ENCODE measurements around the gene ATP1A4. TPM values are rescaled to one million over a fixed set of nuclear protein-coding genes. Genes with fewer than 3 reads are reported as not detected.

Gene ATP1A4
- under 1 TPM in 1 of 4 donors, not detected in 3; 0.57 TPM for total RNA-seq

- Histone ChIP-seq H3K36me3 (no peaks in the 10 kb centered on the region), H3K27me3 (no peaks in the 10 kb centered on the region), H3K9me3 (no peaks in the 10 kb centered on the region), H3K4me3 (no peak within 1 kb of the TSS), H3K27ac (no peak within 1 kb of the TSS), H3K4me1 (no peaks in the 10 kb centered on the region)
- DNase-seq = peak in 1 of 3 donors; percentile 36
- no peak for TF ChIP-seq CTCF (IDR thresholded peaks at IDR 0.05)
- no peak for TF ChIP-seq POLR2A (IDR thresholded peaks at IDR 0.05)
These were observed at the start of gene ATP1A4 for GRCh38 chr1:160151303-160151702. Gene ATP1A4, plus strand, starts transcription at chr1:160151603. Its CDS starts 438 bp downstream, at chr1:160152041.

- TF ChIP-seq POLR2A (IDR thresholded peaks at IDR 0.05) (no peak), CTCF (IDR thresholded peaks at IDR 0.05) (no peak)
- H3K4me3 ChIP-seq = no peak overlapping the region
- peaks cover 4 to 29% (median 13%) of the 10 kb centered on the region in 4 donors for H3K4me1 ChIP-seq
- no peaks in the 10 kb centered on the region for H3K27me3 ChIP-seq
- no peaks in the 10 kb centered on the region for H3K36me3 ChIP-seq
- H3K9me3 ChIP-seq = no peaks in the 10 kb centered on the region
- H3K27ac ChIP-seq = peak overlapping the region; percentile 34 to 59 (median 50)
- DNase-seq = no peak
These were observed 49.5 kb upstream of the ATP1A4 start for GRCh38 chr1:160101717-160102522.

- Histone ChIP-seq H3K27me3 (no peaks in the 10 kb centered on the region), H3K27ac (peak overlapping the region in 1 of 4 donors; percentile 11), H3K9me3 (no peaks in the 10 kb centered on the region), H3K4me1 (peaks cover 0 to 19% (median 4%) of the 10 kb centered on the region in 4 donors), H3K36me3 (no peaks in the 10 kb centered on the region), H3K4me3 (no peak overlapping the region)
- TF ChIP-seq CTCF (IDR thresholded peaks at IDR 0.05) = no peak
- TF ChIP-seq POLR2A (IDR thresholded peaks at IDR 0.05) = no peak
- DNase-seq = no peak
These were observed 47.6 kb upstream of the ATP1A4 start for GRCh38 chr1:160103658-160104408.

- no peaks in the 10 kb centered on the region for H3K9me3 ChIP-seq
- H3K4me1 ChIP-seq = peaks cover 0 to 15% (median 4%) of the 10 kb centered on the region in 4 donors
- H3K27ac ChIP-seq = peak overlapping the region in 1 of 4 donors; percentile 11
- no peak overlapping the region for H3K4me3 ChIP-seq
- TF ChIP-seq CTCF (IDR thresholded peaks at IDR 0.05) (no peak), POLR2A (IDR thresholded peaks at IDR 0.05) (no peak)
- H3K27me3 ChIP-seq = no peaks in the 10 kb centered on the region
- no peaks in the 10 kb centered on the region for H3K36me3 ChIP-seq
- DNase-seq = no peak
These were observed 46.9 kb upstream of the ATP1A4 start for GRCh38 chr1:160104486-160104885.

GRCh38 chr1:160105155-160105554, 46.2 kb upstream of the ATP1A4 start:
- TF ChIP-seq CTCF (IDR thresholded peaks at IDR 0.05) (no peak), POLR2A (IDR thresholded peaks at IDR 0.05) (no peak)
- Histone ChIP-seq H3K4me3 (no peak overlapping the region), H3K27ac (no peak overlapping the region), H3K36me3 (no peaks in the 10 kb centered on the region), H3K4me1 (peaks cover 0 to 13% (median 4%) of the 10 kb centered on the region in 4 donors), H3K9me3 (no peaks in the 10 kb centered on the region), H3K27me3 (no peaks in the 10 kb centered on the region)
- DNase-seq = no peak
